Astrocyte (in vitro differentiated cells and primary cell): ENCODE measurements around the gene UGT1A4.

Experiments used
- EZH2 ChIP-seq: IDR thresholded peaks from 2 replicates; pipeline ENCODE4 v1.6.1; 2012; ENCODE audit warnings: mild to moderate bottlenecking, low read length, inconsistent platforms; ENCODE audit not compliant: insufficient read depth
- TF ChIP-seq, protein P1 (sequence below): IDR thresholded peaks from 2 replicates; pipeline ENCODE4 v1.5.1; 2011; ENCODE audit warnings: low read depth, mild to moderate bottlenecking, inconsistent platforms, low read length, moderate library complexity; ENCODE audit not compliant: insufficient read depth

DNA sequence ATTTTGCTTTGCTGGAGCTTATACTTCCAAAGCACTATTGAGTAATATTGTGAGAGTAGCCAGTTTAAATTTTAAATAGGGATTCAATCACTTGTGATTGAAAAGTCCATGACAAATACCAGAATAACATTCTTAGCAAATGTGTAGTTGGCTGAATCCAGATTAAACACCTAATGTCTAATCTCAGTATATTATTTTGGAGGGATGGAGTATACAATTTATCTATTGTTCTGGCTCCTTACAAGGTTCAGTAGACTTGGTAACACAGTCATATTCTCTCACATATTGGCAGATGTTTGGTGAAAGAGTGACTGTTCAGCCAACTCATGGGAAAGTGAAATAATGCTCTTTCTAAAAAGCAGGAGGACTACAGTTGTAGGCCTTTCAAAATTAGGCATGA is 44.6 kb upstream of the UGT1A4 start:
- TF ChIP-seq, protein P1, sequence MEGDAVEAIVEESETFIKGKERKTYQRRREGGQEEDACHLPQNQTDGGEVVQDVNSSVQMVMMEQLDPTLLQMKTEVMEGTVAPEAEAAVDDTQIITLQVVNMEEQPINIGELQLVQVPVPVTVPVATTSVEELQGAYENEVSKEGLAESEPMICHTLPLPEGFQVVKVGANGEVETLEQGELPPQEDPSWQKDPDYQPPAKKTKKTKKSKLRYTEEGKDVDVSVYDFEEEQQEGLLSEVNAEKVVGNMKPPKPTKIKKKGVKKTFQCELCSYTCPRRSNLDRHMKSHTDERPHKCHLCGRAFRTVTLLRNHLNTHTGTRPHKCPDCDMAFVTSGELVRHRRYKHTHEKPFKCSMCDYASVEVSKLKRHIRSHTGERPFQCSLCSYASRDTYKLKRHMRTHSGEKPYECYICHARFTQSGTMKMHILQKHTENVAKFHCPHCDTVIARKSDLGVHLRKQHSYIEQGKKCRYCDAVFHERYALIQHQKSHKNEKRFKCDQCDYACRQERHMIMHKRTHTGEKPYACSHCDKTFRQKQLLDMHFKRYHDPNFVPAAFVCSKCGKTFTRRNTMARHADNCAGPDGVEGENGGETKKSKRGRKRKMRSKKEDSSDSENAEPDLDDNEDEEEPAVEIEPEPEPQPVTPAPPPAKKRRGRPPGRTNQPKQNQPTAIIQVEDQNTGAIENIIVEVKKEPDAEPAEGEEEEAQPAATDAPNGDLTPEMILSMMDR = no peak
- no peak for TF ChIP-seq EZH2
